Hippocampal formation (tissue), 2 donors: ENCODE measurements around the gene TOM1.
A peak's percentile ranks its signal among the peaks of the same experiment; 100 is the strongest.
"Not testable (repeated sequence)": the region's sequence is repeated elsewhere in the genome, so short reads cannot be mapped to it uniquely, and the experiment has no call there.

Source experiments
- DNase-seq, 2 donors: peaks; one replicate each; lab custom pipeline; 2025; lab: John Stamatoyannopoulos, UW

Gene TOM1

DNA sequence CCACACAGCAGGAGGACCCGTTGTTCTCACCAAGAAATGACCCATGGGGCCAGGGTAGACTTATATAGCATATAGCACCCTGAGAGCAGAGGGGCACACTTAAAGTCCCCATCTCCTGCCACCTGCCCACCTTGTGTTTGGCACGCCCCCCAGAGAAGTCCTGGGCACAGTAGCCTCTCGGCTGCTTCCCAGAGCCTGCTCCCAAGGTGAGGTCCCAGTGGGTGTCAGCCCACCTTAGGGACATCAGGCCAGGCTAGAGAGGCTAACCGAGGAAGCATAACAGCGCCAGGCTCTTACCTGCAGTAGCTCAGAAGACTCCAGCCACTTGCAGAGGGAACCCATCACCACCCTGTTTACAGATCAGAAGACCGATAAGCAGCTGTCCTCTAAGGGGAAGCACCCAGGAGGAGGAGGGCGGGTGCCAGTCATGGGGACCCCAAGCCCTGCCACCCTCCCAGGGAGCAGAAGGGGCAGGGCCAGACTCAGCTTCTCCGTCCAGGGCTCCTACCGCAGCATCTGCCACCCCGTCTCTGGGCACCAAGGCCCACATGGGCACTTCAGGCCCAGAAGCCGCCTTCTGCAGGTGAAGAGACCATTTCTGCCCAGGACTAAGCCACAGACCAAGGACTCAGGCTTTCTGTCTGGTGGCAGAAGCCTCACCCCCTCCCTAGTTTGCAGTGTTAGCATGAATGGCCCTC lies 46.3 kb downstream of the TOM1 start:
- DNase-seq: no peak

DNA sequence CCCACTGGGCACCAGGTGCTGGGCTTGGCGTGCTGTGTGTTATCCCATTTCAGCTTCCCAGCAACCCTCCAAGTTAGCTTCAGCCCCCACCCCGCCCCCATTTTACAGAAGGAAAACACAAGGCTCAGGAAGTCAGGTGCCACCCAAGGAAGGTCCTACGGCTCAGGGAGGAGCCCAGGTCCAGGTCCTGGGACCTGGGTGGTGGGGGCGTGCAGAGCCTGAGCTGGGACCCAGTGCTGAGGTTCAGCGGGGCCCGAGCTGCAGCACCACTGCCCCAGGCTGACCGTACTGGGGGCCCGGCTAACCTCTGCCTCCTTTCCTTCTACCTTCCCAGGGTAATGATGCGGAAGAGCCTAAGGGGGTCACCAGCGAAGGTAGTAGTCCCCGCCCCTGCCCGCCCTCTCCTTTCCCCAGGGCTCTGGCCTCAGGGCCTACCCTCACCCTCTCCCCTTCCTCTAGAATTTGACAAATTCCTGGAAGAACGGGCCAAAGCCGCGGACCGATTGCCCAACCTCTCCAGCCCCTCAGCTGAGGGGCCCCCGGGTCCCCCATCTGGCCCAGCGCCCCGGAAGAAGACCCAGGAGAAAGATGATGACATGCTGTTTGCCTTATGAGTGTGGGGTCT lies 47.0 kb downstream of the TOM1 start:
- DNase-seq: no peak

- no peak for DNase-seq
These were observed 47.8 kb downstream of the TOM1 start for GRCh38 chr22:35347462-35347861.

- DNase-seq: no peak
These were observed 48.4 kb downstream of the TOM1 start for GRCh38 chr22:35348026-35348590.

- DNase-seq: no peak
These were observed 49.0 kb downstream of the TOM1 start for GRCh38 chr22:35348703-35349102.

DNA sequence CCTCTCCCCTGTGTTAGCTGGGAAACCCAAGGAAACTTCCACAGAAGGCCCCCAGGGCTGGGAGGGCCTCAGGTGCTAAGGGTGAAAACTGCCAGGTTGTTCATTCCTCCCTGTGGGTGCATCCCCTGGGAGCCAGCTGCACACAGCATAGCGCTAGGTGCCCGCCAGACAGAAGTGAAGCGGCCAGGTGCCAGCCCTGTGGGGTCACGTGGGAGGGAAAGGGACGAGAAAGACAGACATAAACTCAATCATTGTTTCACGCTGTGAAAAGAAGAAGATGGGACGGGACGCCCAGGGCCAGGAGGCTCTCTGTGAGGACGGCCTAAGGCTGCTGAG lies 49.6 kb downstream of the TOM1 start:
- no peak for DNase-seq

- DNase-seq: no peak
These were observed 50.2 kb downstream of the TOM1 start for GRCh38 chr22:35349704-35350538.

GRCh38 chr22:35350539-35351503 lies 51.1 kb downstream of the TOM1 start:
- peak; percentile 69 to 83 for DNase-seq

DNA sequence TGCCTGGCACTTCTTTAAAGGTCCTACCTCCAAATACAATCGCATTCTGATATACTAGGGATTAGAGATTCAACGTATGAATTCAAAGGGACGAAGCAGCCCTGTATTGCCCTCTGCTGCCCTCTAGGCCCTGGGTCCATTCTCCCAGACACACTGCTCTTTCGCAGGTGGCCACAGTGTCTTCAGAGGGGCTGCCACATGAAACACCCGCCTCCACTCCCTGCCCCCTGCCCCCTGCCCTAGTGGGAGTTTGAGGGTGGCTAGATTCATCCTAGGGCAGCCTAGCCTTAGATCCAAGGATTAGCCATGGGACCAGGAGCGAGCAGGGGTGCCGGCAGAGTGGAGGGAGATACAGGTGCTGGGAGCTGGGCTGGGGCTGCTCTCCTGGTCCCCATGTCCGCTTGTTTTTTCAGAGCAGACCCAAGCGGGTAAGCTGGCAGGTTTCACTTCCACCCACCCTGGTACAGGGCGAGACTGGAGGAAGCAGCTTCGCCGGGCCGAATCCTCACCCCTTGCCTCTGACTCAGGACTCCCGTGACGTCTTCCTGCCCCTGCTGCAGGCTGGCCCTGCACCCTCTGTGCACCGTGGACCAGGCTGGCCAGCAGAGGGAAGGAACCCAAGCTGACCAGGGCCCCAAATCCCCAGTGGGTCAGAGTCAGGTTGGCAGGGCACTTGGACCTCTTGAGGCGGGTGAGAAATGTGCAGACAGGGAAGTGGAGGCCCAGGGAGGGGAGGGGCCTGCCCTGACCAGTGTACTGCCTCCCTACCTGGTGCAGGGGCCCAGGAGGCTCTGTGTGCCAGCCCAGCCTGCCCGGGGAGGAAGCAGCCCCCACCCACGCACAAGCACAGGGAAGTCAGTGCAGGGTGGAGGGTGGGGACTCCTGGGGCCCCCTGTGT lies 52.8 kb downstream of the TOM1 start:
- peak; percentile 37 to 52 for DNase-seq

- DNase-seq: peak in 1 of 2 donors; percentile 13
These were observed 53.6 kb downstream of the TOM1 start for GRCh38 chr22:35353318-35353717.

- DNase-seq: no peak
These were observed 54.4 kb downstream of the TOM1 start for GRCh38 chr22:35354068-35354467.

DNA sequence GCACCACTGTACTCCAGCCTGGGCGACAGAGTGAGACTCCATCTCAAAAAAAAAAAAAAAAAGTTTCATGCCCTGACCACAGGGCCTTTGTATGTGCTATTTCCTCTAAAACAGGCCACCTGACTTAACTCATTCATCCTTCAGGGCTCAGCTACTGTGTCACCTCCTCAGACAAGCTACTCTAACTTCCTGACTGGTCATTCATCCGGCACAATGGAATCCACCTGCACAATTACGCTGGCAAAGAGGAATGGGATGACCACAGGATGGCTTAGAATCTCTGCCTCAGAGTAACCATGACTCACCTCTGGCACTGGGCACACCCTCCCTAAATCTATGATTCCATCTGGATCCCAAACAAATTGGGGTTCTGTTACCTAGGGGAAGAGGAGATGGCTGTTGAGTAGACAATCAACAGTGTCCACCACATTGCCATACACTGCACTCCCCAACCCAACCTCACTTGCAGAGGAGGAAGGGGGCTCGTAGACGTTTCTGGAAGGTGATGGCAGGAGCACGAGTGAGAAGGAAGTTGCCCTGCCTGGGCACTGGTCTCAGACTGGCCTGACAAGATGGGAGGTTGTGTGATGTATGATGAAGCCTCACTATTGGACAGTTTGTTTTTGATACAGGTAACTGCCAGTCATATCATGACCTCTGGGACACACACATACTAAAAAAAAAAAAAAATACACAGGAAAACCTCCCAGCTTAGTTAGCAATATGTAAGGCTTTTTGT lies 58.4 kb downstream of the TOM1 start:
- DNase-seq: no peak

- no peak for DNase-seq
These were observed 59.8 kb downstream of the TOM1 start for GRCh38 chr22:35359380-35360065.

DNA sequence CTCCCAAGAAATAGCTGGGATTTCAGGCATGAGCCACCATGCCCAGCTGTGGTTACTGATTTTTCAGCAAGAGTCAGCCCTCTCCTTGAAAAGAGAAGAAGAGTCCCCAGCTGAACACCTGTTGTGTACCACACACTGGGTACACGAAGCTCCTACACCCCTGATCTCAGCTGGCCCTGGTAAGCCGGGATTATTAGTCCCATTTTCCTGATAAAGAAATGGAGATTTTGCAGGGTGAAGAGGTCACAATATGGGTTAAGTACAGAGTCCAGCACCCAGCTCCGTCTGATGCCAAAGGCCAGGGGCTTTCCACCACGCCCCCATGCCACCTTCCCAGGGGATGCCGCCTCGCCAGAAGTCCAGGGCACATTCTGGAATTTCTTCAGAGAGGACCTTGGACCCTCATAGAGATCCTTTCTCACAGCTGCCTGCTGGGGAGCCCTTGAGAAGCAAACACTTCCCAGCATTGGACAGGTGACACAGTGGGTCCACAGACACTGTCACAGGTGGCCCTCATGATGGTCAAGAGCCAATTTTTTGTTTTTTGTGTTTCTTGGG lies 61.4 kb downstream of the TOM1 start:
- DNase-seq: no peak

GRCh38 chr22:35363566-35364086 lies 63.9 kb downstream of the TOM1 start:
- no peak for DNase-seq

- not testable (repeated sequence) for DNase-seq
These were observed 64.5 kb downstream of the TOM1 start for GRCh38 chr22:35364230-35364629.

DNA sequence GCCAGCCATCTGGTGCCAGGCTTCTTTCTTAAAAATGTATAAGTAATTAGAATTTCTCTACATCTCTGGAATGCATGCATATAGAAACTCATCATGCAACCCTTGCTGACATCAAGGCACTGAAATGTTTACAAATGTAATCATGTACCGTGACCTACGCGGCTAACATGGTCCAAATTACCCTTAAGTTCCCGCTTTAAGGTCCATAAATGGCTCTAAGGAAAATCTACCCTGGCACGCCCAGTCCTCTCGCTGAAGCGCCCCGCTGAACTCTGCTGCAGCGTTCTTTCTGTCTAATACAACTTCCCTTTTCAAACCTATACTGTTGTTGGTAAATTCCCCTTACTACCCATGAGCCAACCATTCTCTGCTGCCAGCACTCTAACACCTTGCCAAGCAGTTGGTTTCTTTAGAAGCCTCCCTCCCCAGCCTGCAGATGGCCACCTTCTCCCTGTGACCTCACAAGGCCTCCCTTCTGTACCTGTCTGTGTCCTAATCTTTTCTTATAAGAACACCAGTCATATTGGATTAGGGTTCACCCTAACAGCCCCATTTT lies 67.7 kb downstream of the TOM1 start:
- no peak for DNase-seq

GRCh38 chr22:35368386-35368785 lies 68.7 kb downstream of the TOM1 start:
- DNase-seq: no peak
